Measurements from ENCODE around the gene ADIPOQ. TPM values are rescaled to one million over a fixed set of nuclear protein-coding genes. Genes with fewer than 3 reads are reported as not detected.

Gene ADIPOQ
- total RNA-seq, 2 donors from 2014 or later, result not detected

Other genes starting within 250 kb of the ADIPOQ start
- gene AHSG, start 229.7 kb upstream of the ADIPOQ start, total RNA-seq, result not detected
- gene FETUB, start 202.3 kb upstream of the ADIPOQ start, total RNA-seq, result not detected
- not detected for gene HRG, start 176.7 kb upstream of the ADIPOQ start, total RNA-seq
- gene KNG1, start 125.4 kb upstream of the ADIPOQ start, total RNA-seq, result not detected
- gene EIF4A2, start 59.1 kb upstream of the ADIPOQ start, total RNA-seq, result 100 to 1,000 TPM; 399 to 539 TPM
- gene RFC4, start 36.2 kb upstream of the ADIPOQ start, total RNA-seq, result 100 to 1,000 TPM in 1 of 2 donors, 10 to 100 TPM in 1; 63.1 to 114 TPM
- 100 to 1,000 TPM; 179 to 304 TPM for gene ST6GAL1, start 87.8 kb downstream of the ADIPOQ start, total RNA-seq

Measured in natural killer cell treated with Interleukin-12 subunit alpha and Interleukin-12 subunit beta and Interleukin-15 and Interleukin-18, amount 100 ng/mL, for 72 hours (primary cell).